ENCODE data around the gene TCF3. TPM values are rescaled to one million over a fixed set of nuclear protein-coding genes. Genes with fewer than 3 reads are reported as not detected.

The TCF3 gene
- total RNA-seq, 6 experiments from 2014 or later: 74.9 to 102 (median 82.0) TPM

- Mint-ChIP-seq H3K27me3 (ENCODE audit: insufficient read depth) (no peaks in the 10 kb centered on the region), H3K4me1 (ENCODE audit: low read depth) (peaks cover 9% of the 10 kb centered on the region; the same call in 1 of the 2 replicates), H3K36me3 (ENCODE audit: low read depth) (peaks cover 5% of the 10 kb centered on the region; the same call in 1 of the 2 replicates), H3K9me3 (no peaks in the 10 kb centered on the region), H3K4me3 (no peak overlapping the region), H3K27ac (peak overlapping the region; percentile 71; the same call in 1 of the 2 replicates)
- TF ChIP-seq CTCF (IDR thresholded peaks at IDR 0.05): no peak
- DNase-seq: no peak
Measured at GRCh38 chr19:1616875-1617274, 35.5 kb downstream of the TCF3 start.

GRCh38 chr19:1616396-1616795 lies 36.0 kb downstream of the TCF3 start:
- peak; percentile 75 for DNase-seq
- peak overlapping the region; percentile 71 for H3K27ac Mint-ChIP-seq
- TF ChIP-seq CTCF (IDR thresholded peaks at IDR 0.05): no peak
- H3K27me3 Mint-ChIP-seq (ENCODE audit: insufficient read depth): no peaks in the 10 kb centered on the region
- peaks cover 5% of the 10 kb centered on the region; the same call in 1 of the 2 replicates for H3K36me3 Mint-ChIP-seq (ENCODE audit: low read depth)
- peaks cover 9% of the 10 kb centered on the region; the same call in 1 of the 2 replicates for H3K4me1 Mint-ChIP-seq (ENCODE audit: low read depth)
- no peaks in the 10 kb centered on the region for H3K9me3 Mint-ChIP-seq
- H3K4me3 Mint-ChIP-seq: no peak overlapping the region

GRCh38 chr19:1615156-1615765 lies 37.2 kb downstream of the TCF3 start:
- Mint-ChIP-seq H3K27me3 (ENCODE audit: insufficient read depth) (no peaks in the 10 kb centered on the region), H3K36me3 (ENCODE audit: low read depth) (peaks cover 5% of the 10 kb centered on the region; the same call in 1 of the 2 replicates), H3K4me3 (no peak overlapping the region), H3K4me1 (ENCODE audit: low read depth) (peaks cover 9% of the 10 kb centered on the region; the same call in 1 of the 2 replicates), H3K27ac (no peak overlapping the region), H3K9me3 (no peaks in the 10 kb centered on the region)
- no peak for DNase-seq
- no peak for TF ChIP-seq CTCF (IDR thresholded peaks at IDR 0.05)

- no peaks in the 10 kb centered on the region; the same call in 1 of the 2 replicates for H3K27me3 Mint-ChIP-seq (ENCODE audit: insufficient read depth)
- no peak for TF ChIP-seq CTCF (IDR thresholded peaks at IDR 0.05)
- no peak overlapping the region for H3K27ac Mint-ChIP-seq
- no peak overlapping the region for H3K4me3 Mint-ChIP-seq
- DNase-seq: no peak
- H3K9me3 Mint-ChIP-seq: no peaks in the 10 kb centered on the region
- H3K36me3 Mint-ChIP-seq (ENCODE audit: low read depth): peaks cover 5% of the 10 kb centered on the region; the same call in 1 of the 2 replicates
- H3K4me1 Mint-ChIP-seq (ENCODE audit: low read depth): peaks cover 9% of the 10 kb centered on the region; the same call in 1 of the 2 replicates
Measured at GRCh38 chr19:1613808-1614570, 38.4 kb downstream of the TCF3 start.

- no peak for DNase-seq
- Mint-ChIP-seq H3K27ac (no peak overlapping the region), H3K27me3 (ENCODE audit: insufficient read depth) (no peaks in the 10 kb centered on the region; the same call in 1 of the 2 replicates), H3K4me3 (no peak overlapping the region), H3K9me3 (no peaks in the 10 kb centered on the region), H3K36me3 (ENCODE audit: low read depth) (peaks cover 5% of the 10 kb centered on the region; the same call in 1 of the 2 replicates), H3K4me1 (ENCODE audit: low read depth) (peaks cover 13% of the 10 kb centered on the region; the same call in 1 of the 2 replicates)
- no peak for TF ChIP-seq CTCF (IDR thresholded peaks at IDR 0.05)
Measured at GRCh38 chr19:1613146-1613545, 39.3 kb downstream of the TCF3 start.
